Measurements from ENCODE around the gene FUT8.
"Not testable (repeated sequence)": the region's sequence is repeated elsewhere in the genome, so short reads cannot be mapped to it uniquely, and the experiment has no call there.

Gene FUT8

DNA sequence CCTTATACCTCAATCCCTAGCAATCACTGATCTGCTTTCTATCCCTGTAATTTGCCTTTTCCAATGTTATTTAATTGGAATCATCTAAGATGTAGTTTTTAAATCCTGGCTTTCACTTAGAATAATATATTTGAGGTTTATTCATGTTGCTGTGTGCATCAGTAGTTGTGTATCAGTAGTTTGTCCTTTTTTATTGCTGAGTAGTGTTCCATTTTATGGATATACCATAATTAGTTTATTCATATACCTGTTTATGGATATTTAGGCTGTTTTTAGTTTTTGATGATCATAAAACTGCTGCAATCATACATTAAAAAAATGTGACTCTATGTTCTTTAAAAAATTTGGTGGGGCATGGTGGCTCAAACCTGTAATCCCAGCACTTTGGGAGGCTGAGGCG, 43.7 kb downstream of the FUT8 start:
- no peak for DNase-seq

DNA sequence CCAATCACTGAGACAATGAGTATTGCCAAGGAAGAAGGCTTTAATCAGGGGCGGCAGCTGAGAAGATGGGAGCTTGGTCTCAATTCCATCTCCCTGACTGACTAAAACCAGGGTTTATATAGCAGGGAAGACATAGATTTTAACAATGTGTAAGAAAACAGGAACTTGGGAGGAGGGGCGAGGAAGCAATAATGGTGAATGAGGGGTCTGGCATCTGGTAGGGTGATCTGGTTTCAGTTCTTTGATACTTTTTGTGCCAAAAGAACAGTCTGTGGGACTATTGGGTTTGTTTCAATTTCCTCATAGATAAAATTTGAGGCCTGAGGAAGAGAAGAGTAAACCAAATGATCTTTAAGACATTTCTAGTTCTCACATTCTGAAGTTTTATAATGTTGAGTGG, 49.2 kb downstream of the FUT8 start:
- DNase-seq = no peak

DNA sequence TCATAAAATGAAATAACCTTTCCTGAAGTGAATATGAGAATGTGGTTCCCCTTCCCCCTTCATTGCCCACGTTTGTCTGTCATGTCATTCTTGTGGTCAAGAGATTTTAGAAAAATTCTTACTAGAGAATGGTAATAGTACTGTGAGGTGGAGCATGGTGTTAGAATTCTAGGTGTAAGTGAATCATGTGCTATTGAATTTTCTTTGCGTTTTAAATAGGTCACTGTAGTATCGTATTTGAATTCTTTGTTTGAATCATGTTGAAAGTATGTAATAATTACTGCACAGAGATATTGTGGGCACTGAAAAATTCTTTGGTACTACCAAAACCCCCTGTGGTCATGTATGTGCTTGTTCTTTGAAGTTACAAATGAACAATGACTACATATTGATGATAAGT, 49.9 kb downstream of the FUT8 start:
- DNase-seq = no peak

DNA sequence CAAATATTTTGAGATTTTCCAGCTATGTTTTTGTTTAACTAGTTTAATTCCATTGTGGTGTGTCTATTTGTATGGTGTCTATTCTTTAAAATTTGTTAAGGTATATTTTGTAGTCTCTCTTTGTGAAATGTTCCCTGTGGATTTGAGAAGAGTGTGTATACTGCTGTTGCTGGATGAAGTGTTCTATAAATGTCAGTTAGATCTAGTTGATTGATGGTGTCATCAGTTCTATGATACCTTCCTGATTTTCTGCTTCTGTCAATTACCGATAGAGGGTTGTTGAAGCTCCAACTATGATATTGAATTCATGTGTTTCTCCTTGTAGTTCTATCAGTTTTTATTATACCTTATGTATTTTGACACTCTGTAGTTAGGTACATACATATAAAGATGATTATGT, 53.1 kb downstream of the FUT8 start:
- DNase-seq = no peak

DNA sequence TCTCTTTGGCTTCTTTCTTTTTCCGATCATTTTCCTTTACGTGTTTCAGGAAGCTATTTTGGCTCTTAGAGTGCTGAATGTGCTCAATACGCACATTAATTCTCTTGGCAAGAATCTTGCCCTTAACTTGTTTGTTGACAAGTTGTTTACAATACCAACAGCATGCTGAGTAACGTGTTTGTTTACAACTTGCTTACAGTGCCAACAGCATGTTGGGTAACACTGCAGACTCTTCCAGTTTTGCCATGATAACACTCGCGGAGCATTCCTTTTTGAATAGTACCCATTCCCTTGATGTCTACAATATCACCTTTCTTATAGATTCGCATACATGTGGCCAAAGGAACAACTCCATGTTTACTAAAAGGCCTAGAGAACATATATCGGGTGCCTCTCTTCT, 55.4 kb downstream of the FUT8 start:
- DNase-seq = not testable (repeated sequence)

DNA sequence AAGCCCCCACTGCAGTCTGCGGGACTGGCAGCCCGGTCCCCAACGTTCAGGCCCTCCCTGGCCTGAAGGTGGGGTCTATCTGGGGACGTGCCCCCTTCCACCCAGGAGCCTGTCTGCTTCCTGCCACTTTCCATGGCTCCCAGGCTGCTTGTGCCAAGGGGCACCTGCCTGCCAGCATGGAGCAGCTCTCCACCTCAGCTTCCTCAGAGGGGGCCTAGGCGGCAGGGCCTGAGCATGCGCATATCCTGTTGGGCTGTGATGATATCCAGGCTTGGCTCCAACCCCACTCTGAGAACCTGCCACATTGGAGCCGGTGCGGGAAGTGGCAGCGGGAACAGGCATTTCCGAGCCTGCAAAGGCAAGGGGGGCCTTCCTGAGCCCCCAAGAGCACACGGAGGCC, 57.4 kb downstream of the FUT8 start:
- DNase-seq = no peak

DNA sequence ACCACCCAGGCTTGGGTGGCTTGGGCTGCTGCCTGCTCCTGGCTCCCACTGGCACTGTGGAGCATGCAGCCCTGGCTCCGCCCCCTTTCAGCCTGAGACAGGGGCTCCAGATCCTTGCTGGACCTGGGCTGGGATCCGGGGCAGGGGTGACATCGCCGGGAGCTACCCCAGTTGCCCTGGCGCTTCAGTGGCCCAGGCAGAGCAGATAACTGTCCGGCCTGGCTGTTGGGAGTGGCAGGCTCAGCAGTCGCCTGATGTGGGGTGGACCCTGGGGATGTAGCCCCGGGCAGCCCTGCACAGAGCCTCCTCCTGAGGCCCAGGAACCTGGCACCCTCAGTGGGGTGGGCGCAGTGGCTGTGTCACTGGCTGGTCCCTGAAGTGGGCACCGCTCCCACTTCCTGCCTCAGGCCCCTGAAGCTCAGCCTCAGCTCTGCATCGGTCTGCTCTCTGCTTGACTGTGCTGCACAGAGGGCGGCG, 57.9 kb downstream of the FUT8 start:
- DNase-seq = no peak

DNA sequence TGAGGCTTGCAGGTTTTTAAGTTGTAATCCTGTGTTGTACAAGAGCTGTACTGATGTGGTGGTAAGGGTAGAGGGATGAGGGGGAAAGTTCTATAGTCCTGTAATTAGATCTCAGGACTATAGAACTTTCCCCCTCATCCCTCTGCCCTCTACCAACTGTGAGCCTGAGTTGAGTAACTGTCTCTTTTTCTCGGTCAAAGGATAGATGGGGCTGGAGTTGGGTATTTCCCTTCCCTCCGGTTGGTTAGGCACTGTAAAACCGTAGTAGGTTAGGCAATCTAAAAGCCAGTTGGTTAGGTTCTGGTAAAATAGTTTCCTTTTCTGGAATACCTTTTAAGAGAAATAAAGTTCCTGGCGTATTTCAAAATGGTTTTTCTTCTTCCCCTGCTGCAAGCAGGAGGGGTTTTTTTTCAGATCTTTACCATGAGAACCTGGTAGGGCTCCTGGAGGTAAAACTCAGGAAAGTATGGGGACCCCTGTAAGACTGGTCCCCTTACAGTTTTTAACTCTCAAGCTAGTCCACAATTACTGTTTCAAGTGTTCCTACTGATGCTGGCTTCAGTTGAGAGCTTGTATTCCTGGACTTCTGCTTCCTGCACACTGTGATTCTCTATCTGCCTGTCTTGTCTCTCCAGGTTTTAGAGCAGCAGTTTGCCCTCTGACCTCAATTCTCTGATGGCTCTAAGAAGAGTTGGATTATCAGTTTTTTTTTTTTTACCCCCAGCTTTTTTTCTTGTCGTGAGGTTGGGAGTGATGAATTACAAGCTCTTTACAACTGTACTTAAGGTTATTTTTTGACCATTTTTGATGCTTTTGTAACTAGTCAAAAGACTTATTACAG, 58.7 kb downstream of the FUT8 start:
- no peak for DNase-seq

DNA sequence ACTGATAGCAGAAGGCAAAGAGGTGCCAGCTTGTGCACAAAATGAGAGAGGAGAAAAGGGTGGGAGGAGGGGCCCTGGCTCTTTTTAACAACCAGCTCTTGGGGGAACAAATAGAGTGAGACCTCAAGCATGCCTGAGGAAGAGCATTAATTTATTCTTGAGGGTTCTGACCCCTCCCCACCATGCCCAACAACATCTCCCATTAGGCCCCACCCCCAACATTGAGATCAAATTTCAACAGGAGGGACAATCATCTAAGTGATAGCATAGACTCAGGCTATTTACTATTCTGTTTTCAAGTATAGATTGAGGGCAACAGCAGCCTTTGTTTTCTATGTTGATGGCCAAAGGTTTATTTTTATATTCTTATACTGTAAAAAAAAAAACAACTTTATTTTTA, 59.7 kb downstream of the FUT8 start:
- DNase-seq = no peak

DNA sequence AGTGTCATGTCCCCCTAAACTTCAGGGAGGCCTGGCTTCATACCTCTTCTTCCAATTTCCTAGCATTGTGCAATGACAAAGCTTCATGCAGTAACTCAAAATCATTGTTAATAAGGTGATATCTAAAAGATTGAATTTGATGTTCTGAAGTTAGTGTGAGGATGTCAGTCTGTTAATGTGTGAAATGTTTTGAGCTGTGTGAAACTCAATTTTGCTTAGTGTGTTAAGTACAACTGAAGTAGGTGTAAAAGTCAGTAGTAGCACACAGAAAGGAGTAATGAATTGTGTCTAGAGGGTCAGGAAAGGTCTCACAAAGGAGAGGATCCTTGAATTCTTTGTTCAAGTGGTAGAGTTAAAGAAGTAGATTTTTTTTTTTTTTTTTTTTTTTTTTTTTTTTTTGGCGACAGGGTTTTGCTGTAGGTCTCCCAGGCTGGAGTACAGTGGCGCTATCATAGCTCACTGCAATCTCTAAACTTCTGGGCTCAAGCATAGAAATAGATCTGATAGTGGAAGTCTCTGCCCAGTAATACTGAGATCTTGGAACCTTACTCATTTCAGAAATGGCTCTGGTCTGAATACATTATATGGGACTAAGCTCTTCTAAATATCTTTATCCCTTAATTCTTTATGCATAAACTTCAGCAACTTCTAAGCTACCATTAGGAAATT, 63.9 kb downstream of the FUT8 start:
- DNase-seq = no peak

DNA sequence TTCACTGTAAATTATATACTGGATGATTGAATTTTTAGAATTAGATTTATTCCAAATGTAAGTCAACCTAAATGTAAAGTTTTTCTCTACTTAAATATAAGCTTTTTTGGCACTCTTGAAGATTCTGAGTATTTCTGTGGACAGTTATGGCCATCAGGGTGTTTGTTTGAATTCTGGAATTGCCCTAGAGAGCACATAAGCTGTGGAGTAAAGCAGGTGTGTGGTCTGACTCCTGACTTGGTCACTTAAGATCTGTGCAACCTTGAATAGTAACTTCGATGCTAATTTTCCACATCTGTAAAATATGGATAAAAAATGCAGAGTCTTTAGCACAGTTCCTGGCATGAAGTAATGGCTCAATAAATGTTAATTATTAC, 64.4 kb downstream of the FUT8 start:
- DNase-seq = no peak

DNA sequence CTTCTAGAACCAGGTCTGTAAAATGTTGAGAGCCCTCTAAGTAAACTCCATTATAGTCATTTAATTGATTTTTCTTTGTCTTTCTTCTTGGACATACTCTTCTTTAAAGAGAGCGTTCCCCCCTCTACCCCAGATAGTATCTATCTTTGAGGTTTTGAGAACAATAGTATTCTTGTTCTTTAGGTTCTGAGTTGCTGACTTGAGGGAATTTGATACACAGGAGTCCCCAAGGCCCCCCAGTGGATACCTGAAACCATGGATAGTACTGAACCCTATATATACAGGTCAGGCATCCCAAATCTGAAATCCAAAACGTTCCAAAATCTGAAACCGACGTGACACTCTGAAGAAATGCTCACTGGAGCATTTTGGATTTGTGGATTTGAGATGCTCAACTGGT, 65.5 kb downstream of the FUT8 start:
- no peak for DNase-seq

DNA sequence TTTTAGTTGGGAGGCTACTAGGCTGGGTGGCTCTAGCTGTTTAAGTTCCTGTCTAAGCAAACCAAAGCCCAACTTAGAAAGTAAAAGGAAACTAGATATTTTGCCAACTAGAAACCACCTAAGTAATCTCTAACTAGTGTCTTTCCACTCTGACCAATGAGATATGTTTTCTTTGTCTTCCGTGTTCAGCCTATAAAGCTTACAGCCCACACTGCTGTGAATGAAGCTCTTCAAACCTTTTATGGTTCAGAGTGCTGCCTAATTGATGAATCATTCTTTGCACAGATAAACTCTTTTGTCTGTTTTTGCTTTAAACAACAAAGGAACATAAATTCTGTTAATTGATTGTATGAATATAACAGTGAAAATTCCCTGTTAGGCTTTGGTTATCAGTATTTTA, 66.1 kb downstream of the FUT8 start:
- DNase-seq = no peak

DNA sequence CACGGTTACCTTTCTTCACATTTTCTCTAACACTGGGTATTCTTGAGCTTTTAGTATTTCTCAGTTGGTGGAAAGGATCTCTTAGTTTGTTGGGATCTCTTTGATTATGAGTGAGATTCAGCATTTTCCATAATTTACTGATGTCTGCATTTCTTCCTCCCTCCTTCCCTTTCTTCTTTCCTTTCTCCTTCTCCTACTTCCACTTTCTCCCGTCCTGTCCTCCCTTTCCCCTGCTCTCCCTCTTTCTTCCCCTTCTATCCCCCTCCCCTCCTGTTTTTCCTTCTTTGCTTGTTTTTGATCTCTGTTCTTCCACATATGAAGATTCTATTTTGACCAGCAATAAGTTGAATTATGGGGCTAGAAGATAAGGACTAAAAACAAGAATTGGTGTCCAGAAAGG, 66.9 kb downstream of the FUT8 start:
- no peak for DNase-seq

DNA sequence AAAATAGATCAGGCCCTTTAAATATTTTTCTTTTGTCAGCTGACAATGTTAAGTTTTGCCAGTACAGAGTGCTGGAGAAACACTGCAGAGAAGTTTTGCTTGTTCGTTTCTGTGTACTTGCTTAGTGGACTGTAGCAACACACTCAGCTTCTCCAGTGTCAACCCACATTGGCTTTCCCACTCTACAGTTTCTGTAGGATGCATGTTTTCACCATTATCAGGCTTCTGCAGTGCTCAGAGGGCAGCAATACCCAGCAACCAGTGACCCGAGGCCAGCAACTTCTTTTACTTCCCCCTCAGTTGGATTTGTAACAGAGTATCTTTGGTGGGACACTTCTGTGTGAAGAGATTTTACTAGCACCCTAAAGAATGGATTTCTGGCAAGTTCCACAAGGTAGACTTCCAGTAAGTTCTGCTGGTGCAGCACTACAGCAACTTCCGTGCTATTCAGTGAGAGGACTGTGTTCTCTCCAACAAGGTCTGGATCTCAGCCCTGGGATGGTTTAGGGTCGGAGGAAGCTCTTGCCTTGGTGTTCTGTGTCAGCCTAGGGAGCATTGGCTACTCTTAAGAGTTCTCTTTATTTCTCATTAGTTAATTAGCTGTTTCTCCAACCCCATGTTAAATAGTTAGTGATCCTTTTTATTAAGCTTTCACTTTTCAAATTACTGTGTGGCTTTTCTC, 70.4 kb downstream of the FUT8 start:
- DNase-seq = no peak

DNA sequence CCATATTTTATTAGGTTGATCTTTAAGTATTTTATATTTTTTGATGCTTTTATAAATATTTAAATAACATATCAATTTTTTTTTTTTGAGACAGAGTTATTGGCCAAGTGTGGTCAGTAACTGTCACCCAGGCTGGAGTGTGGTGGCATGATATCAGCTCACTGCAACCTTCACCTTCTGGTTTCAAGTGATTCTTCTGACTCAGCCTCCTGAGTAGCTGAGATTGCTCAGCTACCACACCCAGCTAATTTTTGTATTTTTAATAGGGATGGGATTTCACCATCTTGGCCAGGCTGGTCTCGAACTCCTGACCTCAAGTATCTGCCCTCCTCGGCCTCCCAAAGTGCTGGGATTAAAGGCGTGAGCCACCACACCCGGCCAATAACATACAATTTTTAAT, 71.1 kb downstream of the FUT8 start:
- DNase-seq = no peak

DNA sequence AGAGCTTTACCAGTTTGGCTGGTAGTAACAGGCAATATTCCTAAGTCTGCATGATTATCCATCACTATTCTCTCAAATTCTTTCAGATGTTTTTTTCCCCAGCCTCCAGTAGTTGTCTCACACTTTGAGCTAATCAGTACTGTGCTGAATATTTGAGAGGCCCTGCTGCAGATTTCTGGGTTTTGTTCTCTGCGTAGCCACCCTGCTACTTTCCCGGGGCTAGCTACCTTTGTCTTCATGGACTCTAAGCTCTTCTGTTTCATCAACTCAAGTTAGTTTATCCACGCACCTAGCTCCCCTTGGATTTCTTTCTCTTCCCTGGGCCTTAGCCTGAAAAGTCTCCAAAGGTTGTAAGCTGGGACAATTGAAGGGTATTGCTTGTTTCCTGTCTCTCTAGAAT, 73.0 kb downstream of the FUT8 start:
- no peak for DNase-seq

DNA sequence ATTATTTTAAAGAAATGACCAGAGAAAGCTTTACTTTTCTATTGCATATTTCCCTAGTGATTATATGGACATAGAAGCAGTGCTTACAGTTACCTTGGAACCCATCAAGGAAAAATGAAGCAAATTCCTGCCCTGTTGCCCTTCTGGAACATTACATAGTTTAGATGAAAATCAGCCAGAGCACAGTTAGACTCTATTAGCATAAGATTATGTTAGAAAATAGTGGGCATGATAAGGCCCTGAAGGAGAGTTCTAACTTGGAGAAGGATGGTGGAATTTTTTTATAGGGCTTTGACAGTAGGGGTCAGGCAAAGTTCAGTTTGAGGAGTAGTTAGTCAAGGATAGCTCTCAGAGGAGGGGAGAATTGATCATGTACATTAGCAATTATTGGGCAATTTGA, 74.3 kb downstream of the FUT8 start:
- DNase-seq = no peak

DNA sequence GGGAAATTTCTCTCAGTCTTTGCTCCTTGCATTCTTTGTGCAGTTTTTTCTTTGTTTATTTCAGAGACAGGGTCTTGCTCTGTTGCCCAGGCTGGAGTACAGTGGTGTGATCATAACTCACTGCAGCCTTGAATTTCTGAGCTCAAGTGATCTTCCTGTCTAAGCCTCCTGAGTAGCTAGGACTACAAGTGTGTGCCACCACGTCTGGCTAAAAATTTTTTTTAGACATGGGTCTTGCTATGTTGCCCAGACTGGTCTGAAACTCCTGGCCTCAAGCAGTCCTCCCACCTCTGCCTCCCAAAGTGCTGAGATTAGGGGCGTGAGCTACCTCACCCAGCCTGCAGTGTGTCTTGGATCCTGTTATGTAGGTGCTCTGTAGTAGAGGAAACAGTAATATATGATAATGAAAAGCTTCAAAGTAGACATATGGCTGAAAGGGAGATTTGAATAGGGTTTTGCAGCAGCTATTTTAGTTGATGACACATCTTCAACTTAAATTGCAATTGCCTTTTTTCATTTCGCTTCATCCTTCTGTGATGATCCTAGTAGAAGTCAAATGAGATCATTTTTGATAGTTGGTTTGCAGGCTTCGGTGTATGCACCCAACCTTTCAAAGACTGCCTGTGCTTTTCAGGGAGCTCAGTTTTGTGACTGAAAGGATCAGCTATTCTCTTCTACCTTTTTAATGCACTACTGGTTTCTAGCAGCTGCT, 75.4 kb downstream of the FUT8 start:
- DNase-seq = no peak

DNA sequence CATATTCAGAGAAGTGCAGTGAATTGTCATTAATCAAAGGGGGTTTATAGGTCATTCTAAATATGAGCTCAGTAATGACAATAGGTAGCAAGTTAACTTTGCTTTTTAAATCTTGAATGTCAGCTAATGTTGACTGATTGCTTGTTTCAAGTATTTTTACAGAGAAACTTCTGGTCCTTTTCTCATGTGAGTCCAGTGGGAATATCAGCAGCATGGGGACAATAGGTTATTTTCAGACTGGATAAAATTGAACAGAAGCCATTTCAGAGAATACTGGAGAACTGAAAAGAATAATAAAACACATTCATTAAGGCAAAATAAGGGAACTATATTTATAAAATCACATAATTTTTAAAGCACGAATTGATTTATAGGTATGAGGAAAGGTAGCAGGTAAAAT, 78.7 kb downstream of the FUT8 start:
- DNase-seq = no peak

DNA sequence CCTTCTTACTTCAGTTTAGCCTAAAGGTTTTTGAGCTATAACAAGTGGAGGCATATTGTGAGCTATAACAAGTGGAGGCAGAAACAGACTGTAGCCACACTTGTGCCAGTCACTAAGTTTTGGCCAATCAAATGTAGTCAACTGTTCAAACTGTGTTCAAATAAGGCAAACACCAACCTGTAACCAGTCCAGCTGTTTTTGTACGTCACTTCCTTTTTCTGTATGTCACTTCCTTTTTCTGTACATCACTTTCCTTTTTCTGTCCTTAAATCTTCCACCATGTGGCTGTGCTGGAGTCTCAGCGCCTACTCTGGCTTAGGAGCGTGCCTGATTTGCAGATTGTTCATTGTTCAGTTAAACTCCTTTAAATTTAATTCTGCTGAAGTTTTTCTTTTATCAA, 79.7 kb downstream of the FUT8 start:
- no peak for DNase-seq

DNA sequence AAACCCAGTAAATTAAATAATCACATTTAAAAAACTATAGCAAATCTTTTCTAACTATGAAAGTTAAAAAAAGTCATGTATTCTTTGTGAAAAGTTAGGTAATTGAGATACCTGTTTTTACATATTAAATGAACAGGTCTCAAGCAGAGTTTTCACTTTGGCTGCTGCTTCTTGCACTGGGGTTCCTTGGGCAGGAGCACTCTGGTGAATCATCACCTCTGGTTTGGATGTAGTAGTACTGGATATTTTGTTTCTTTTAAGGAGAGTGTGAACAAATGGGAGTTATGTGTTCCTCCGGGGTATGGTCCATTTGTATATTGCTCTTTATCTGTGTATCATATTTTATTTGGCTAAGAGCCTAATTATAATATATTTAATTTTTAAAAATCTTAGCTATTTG, 82.7 kb downstream of the FUT8 start:
- DNase-seq = no peak
